Trophoblast cell (in vitro differentiated cells and primary cell): Measurements from ENCODE around the gene NDEL1.
"Not testable (repeated sequence)": the region's sequence is repeated elsewhere in the genome, so short reads cannot be mapped to it uniquely, and the experiment has no call there.

Experiments
- DNase-seq, 2 donors: peaks; one replicate each; pipeline ENCODE4 v3.0.0-alpha.2; 2016
- H2AFZ ChIP-seq: 2 replicates; pipeline ENCODE4 v1.6.1; 2013; ENCODE audit warnings: low read length, moderate library complexity, mild to moderate bottlenecking; ENCODE audit not compliant: insufficient read depth, poor library complexity
- H2AK5ac ChIP-seq: 2 replicates; pipeline ENCODE4 v1.6.1; 2013; ENCODE audit warnings: mild to moderate bottlenecking, low read length
- H2BK120ac ChIP-seq: 2 replicates; pipeline ENCODE4 v1.6.1; 2013; ENCODE audit warnings: low read length, mild to moderate bottlenecking, moderate library complexity; ENCODE audit not compliant: insufficient read depth, poor library complexity
- H2BK12ac ChIP-seq: 2 replicates; pipeline ENCODE4 v1.6.1; 2013; ENCODE audit warnings: mild to moderate bottlenecking, low read length, moderate library complexity
- H2BK5ac ChIP-seq: 2 replicates; pipeline ENCODE4 v1.6.1; 2013; ENCODE audit warnings: low read length, low read depth, moderate library complexity, mild to moderate bottlenecking; ENCODE audit not compliant: poor library complexity
- H3K14ac ChIP-seq: 2 replicates; pipeline ENCODE4 v1.6.1; 2013; ENCODE audit warnings: mild to moderate bottlenecking, low read length
- H3K18ac ChIP-seq: 2 replicates; pipeline ENCODE4 v1.6.1; 2013; ENCODE audit warnings: mild to moderate bottlenecking, low read length
- H3K23ac ChIP-seq: 2 replicates; pipeline ENCODE4 v1.6.1; 2013; ENCODE audit warnings: low read length
- H3K27ac ChIP-seq: 2 replicates; pipeline ENCODE4 v1.5.1; 2013; ENCODE audit warnings: low read depth, mild to moderate bottlenecking, inconsistent platforms, low read length, moderate library complexity
- H3K27me3 ChIP-seq: 2 replicates; pipeline ENCODE4 v1.6.1; 2013; ENCODE audit warnings: inconsistent platforms, mild to moderate bottlenecking, low read length, moderate library complexity; ENCODE audit not compliant: insufficient read depth
- H3K36me3 ChIP-seq, 2 experiments: 1 replicate in 1 of 2; 2 replicates in 1 of 2; pipeline ENCODE4 v1.6.1; 2013; ENCODE audit warnings: low read length in 2 of 2, mild to moderate bottlenecking in 2 of 2, moderate library complexity in 1 of 2; ENCODE audit not compliant: insufficient read depth in 2 of 2, control insufficient read depth in 1 of 2
- H3K4ac ChIP-seq: 2 replicates; pipeline ENCODE4 v1.6.1; 2013; ENCODE audit warnings: low read depth, mild to moderate bottlenecking, low read length, moderate library complexity
- H3K4me1 ChIP-seq, 2 experiments: 1 replicate in 1 of 2; 2 replicates in 1 of 2; pipeline ENCODE4 v1.6.1; 2013; ENCODE audit warnings: low read length in 2 of 2, mild to moderate bottlenecking in 2 of 2, moderate library complexity in 1 of 2; ENCODE audit not compliant: insufficient read depth in 2 of 2, control insufficient read depth in 1 of 2
- H3K4me2 ChIP-seq: 2 replicates; pipeline ENCODE4 v1.6.1; 2013; ENCODE audit warnings: inconsistent platforms, mild to moderate bottlenecking, low read length, moderate library complexity
- H3K4me3 ChIP-seq: 2 replicates; pipeline ENCODE4 v1.5.1; 2013; ENCODE audit warnings: mild to moderate bottlenecking, low read depth, low read length, inconsistent platforms
- H3K79me1 ChIP-seq: one replicate; pipeline ENCODE4 v1.6.1; 2013; ENCODE audit warnings: low read length
- H3K79me2 ChIP-seq: 2 replicates; pipeline ENCODE4 v1.6.1; 2013; ENCODE audit warnings: low read length, mild to moderate bottlenecking; ENCODE audit not compliant: control insufficient read depth, insufficient read depth, poor library complexity
- H3K9ac ChIP-seq: 2 replicates; pipeline ENCODE4 v1.6.1; 2013; ENCODE audit warnings: mild to moderate bottlenecking, low read length
- H3K9me3 ChIP-seq: 2 replicates; pipeline ENCODE4 v1.6.1; 2013; ENCODE audit warnings: low read depth, mild to moderate bottlenecking, control low read depth, inconsistent platforms, low read length; ENCODE audit not compliant: insufficient read depth
- H4K12ac ChIP-seq: 2 replicates; pipeline ENCODE4 v1.6.1; 2013; ENCODE audit warnings: low read depth, mild to moderate bottlenecking, low read length, moderate library complexity
- H4K8ac ChIP-seq: 2 replicates; pipeline ENCODE4 v1.6.1; 2013; ENCODE audit warnings: low read depth, mild to moderate bottlenecking, low read length, moderate library complexity
- H4K91ac ChIP-seq: one replicate; pipeline ENCODE4 v1.6.1; 2013; ENCODE audit warnings: low read depth, mild to moderate bottlenecking, low read length, moderate library complexity
- WGBS: extraction: QIAGEN DNeasy Blood & Tissue Kit; methylation state at CpG from one replicate; pipeline ENCODE4 v1.1.7; 2013; ENCODE audit warnings: missing lambda C conversion rate; ENCODE audit not compliant: insufficient read length, insufficient coverage; ENCODE audit errors: extremely low coverage; 5-methylcytosine and 5-hydroxymethylcytosine counted together

NDEL1 gene

DNA sequence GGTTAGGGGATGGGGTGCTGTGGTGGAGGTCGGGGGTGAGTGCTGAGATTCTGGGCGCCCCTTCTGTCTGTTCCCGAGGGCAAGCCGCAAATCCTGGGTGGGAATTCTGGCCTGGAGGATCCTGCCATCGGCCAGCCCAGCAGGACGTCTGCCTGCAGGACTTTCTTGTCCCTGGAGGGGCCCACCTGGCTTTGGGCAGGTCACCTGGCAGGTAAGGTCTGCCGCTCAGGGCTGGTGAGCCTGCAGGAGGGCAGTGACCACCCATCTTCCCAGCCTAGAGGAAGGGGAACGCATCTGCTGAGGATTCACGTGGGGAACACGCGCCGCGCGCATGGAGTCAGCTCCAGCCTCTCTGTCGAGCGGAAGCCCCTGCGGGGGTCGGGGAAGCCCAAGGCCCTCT, 43.4 kb upstream of the NDEL1 start:
- Histone ChIP-seq H3K4ac (no peak overlapping the region), H3K4me3 (no peak overlapping the region), H4K91ac (peak overlapping the region; percentile 42), H3K4me1 (peaks cover 23 to 27% of the 10 kb centered on the region in 2 experiments), H3K23ac (no peak overlapping the region), H2AFZ (no peak overlapping the region), H3K27ac (no peak overlapping the region), H3K36me3 (no peaks in the 10 kb centered on the region), H2BK120ac (no peak overlapping the region), H3K27me3 (no peaks in the 10 kb centered on the region), H2BK5ac (no peak overlapping the region), H3K9me3 (peaks cover 2% of the 10 kb centered on the region), H3K79me1 (peaks cover 3% of the 10 kb centered on the region), H3K79me2 (no peaks in the 10 kb centered on the region), H4K12ac (no peak overlapping the region), H3K14ac (no peak overlapping the region), H3K18ac (no peak overlapping the region), H3K9ac (no peak overlapping the region), H3K4me2 (no peak overlapping the region), H2AK5ac (peak overlapping the region; percentile 15), H4K8ac (no peak overlapping the region), H2BK12ac (no peak overlapping the region)
- no peak for DNase-seq
- WGBS: no CpG with 5 or more reads among the region's 18 CpGs

DNA sequence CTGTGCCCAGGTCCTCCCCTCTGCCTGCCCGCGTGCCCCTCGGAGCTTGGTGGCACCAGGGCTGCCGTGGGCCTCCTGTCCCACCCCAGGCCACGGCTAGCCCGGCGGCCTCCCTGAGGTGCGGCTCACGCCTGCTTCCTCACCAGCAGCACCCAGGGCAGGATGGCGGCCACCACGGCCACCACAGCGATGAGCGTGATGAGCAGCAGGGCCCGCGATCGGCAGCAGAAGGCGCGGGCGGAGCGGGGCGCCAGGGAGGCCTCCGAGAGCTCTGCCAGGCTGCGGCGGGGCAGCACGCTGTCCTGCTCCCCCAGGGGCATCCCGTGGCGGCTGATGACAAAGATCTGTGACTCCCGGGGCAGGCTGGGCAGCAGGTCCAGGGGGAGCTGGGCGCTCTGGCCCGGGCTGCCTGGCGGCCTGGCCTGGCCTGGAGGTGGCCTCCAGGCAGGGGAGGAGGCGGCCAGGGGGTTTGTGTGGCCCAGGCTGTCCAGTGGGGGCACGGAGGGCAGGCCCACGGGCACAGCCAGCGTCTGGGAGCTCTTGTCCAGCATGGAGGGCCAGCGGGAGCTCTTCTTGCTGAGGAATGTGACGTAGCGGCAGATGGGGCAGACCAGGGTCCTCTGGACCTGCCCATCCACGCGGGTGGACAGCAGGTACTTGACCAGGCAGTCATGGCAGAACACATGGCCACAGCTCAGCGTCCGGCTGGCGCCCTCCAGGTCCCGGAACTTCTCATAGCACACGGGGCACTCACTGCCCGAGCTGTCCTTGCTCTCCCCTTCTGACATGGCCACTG, 42.8 kb upstream of the NDEL1 start:
- H3K27me3 ChIP-seq: no peaks in the 10 kb centered on the region
- no peak overlapping the region for H3K4me2 ChIP-seq
- H2BK12ac ChIP-seq: no peak overlapping the region
- H3K18ac ChIP-seq: no peak overlapping the region
- H4K12ac ChIP-seq: no peak overlapping the region
- no peaks in the 10 kb centered on the region for H3K79me2 ChIP-seq
- H3K4ac ChIP-seq: no peak overlapping the region
- peaks cover 2% of the 10 kb centered on the region for H3K9me3 ChIP-seq
- H4K91ac ChIP-seq: peak overlapping the region; percentile 42
- H3K36me3 ChIP-seq: no peaks in the 10 kb centered on the region
- peaks cover 3% of the 10 kb centered on the region for H3K79me1 ChIP-seq
- no peak overlapping the region for H3K23ac ChIP-seq
- H4K8ac ChIP-seq: no peak overlapping the region
- H2AFZ ChIP-seq: no peak overlapping the region
- H2AK5ac ChIP-seq: peak overlapping the region; percentile 25
- H3K27ac ChIP-seq: no peak overlapping the region
- no peak overlapping the region for H3K9ac ChIP-seq
- H3K14ac ChIP-seq: no peak overlapping the region
- no peak overlapping the region for H3K4me3 ChIP-seq
- DNase-seq: no peak
- H2BK120ac ChIP-seq: no peak overlapping the region
- H2BK5ac ChIP-seq: no peak overlapping the region
- no CpG with 5 or more reads among the region's 46 CpGs for WGBS
- peaks cover 28 to 31% of the 10 kb centered on the region in 2 experiments for H3K4me1 ChIP-seq

DNA sequence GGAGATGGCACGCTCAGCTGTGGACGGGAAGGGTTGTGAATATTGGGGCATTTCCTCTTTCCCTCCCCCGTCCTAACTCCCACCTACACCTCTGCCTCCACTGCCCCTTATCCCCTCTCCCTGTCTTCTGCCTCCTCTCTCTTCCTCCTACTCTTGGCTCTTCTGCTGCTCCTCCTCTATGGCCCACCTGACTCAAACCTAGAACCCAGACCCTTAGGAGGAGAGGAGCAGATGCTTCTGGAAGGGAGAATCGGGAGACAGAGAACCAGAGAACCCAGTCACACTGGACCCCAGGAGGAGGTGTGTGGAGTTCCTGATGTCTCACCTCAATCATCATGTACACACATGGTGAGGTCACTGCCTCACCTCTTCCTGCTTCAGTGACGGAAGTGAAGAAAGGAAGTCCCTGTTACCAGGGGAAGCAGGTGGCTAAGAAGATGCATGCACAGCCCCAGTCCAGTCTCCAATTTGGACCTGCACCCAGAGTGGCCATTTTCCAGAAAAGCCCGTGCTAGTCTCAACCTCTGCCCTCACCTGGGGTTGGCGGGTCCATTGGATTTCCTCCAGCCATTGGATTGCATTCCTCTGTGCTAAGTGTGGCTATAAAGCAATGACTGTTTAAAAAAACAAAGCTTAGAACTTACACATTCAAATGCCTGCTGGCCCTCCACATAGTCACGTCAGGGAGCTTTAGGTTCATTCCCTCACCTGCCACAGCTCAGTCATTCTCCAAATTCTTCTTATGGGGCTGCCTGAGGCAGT, 42.0 kb upstream of the NDEL1 start:
- Histone ChIP-seq H3K36me3 (no peaks in the 10 kb centered on the region), H3K4me3 (no peak overlapping the region), H3K79me2 (no peaks in the 10 kb centered on the region), H2AK5ac (no peak overlapping the region), H3K4me2 (no peak overlapping the region), H3K9ac (no peak overlapping the region), H2BK120ac (no peak overlapping the region), H3K27ac (no peak overlapping the region), H3K14ac (no peak overlapping the region), H3K23ac (no peak overlapping the region), H4K91ac (no peak overlapping the region), H4K12ac (no peak overlapping the region), H2BK12ac (no peak overlapping the region), H3K18ac (no peak overlapping the region), H3K9me3 (peaks cover 2% of the 10 kb centered on the region), H3K27me3 (no peaks in the 10 kb centered on the region), H2BK5ac (no peak overlapping the region), H4K8ac (no peak overlapping the region), H3K4ac (no peak overlapping the region), H3K79me1 (peaks cover 3% of the 10 kb centered on the region), H2AFZ (no peak overlapping the region), H3K4me1 (peaks cover 30 to 31% of the 10 kb centered on the region in 2 experiments)
- no CpG with 5 or more reads among the region's 8 CpGs for WGBS
- DNase-seq: peak; percentile 94 to 95

DNA sequence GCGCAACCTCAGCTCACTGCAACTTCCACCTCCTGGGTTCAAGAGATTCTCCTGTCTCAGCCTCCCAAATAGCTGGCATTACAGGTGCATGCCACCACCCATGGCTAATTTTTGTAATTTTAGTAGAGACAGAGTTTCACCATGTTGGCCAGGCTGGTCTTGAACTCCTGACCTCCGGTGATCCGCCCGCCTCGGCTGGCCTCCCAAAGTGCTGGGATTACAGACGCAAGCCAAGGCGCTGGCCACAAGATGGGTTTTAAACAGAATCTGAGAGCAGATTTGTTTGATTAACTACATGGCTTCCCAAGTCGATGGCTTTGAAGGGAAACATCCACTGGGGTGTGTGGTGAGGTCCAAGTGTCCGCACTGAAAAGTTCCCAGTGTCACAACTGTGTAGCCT, 41.2 kb upstream of the NDEL1 start:
- H2AFZ ChIP-seq, H4K91ac ChIP-seq, H3K18ac ChIP-seq, H3K36me3 ChIP-seq, H3K4me2 ChIP-seq, H3K9ac ChIP-seq, H3K23ac ChIP-seq, H2BK12ac ChIP-seq, H3K4me3 ChIP-seq, H3K14ac ChIP-seq, H2BK120ac ChIP-seq, H3K9me3 ChIP-seq, H3K79me1 ChIP-seq, H4K12ac ChIP-seq, H2BK5ac ChIP-seq, H3K27ac ChIP-seq, H3K79me2 ChIP-seq, H2AK5ac ChIP-seq, H4K8ac ChIP-seq, H3K4ac ChIP-seq, H3K27me3 ChIP-seq, DNase-seq: not testable (repeated sequence)
- WGBS: no CpG with 5 or more reads among the region's 9 CpGs
- peaks cover 30 to 31% of the 10 kb centered on the region in 2 experiments for H3K4me1 ChIP-seq
